GM20431 (cell line): ENCODE results near the gene SPAG17.

Experiments used
- in situ Hi-C: fragments of 300-500 bp; cut with MseI, MboI; formaldehyde crosslinking; loops from one replicate; pipeline ENCODE4 v1.15.0; 2020; ENCODE audit warnings: low sequenced_read_pairs; ENCODE audit not compliant: unreplicated experiment

SPAG17 gene

GRCh38 chr1:118090130-118090529, 94.9 kb downstream of the SPAG17 start:
- in situ Hi-C loops = no loop called here

DNA sequence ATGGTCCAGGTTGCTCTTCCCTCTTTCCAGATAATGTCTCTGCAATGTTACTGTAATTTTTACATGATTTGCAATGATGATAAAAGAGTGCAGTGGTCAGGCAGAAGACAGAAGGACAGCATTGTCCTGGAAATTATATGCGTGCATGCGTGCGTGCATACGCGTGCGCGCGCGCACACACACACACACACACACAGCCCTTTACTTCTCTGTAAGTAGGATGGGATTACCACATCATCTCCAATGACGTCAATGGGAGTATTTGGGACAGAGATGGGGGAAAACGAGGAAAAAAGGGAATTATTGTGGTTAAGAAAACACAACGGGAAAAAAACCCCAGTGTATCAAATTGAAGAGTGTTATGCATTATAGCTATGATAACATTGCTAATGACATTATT, 99.7 kb downstream of the SPAG17 start:
- in situ Hi-C loops = no loop called here

DNA sequence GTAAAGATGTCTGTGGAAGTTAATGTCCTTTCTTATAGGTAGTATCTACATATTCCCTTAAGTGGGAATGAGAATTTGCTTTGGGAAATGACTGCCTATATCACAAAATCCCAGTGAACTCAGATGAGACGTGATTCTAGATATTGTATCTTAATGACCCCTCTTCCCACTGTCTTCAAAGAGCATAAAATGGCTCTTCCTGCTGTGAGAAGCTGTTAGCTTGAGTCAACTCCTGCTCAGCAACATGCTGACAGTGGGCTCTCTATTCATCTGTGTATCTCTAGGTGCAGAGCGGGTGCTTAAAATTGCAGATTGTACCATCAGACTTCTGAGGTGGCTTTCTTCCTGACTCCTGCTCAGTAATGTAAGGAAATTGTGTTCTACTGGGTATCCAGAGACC, 100.6 kb downstream of the SPAG17 start:
- in situ Hi-C loops = no loop called here

- in situ Hi-C loops = no loop called here
Measured at GRCh38 chr1:118082984-118083383, 102.0 kb downstream of the SPAG17 start.

DNA sequence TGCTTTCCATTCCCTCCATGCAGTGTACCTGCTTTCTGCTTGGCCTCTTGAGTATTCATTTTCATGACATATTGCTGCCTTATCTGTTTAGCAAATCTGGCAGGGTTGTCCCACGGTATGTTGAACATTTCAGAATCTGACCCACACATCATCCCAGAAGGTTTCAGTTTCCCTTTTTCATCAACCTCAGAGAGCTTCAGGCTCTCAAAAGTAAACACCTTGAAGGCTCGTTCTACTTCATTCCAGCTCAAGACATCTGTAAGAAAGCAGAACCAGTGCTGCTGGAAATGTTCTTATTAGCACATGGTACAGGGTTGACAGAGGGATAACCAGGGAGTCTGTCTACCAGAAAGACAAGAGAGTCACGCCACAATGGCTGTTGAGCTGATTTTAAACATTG, 103.6 kb downstream of the SPAG17 start:
- in situ Hi-C loops = no loop called here

GRCh38 chr1:118077331-118078045, 107.5 kb downstream of the SPAG17 start:
- in situ Hi-C loops = no loop called here

DNA sequence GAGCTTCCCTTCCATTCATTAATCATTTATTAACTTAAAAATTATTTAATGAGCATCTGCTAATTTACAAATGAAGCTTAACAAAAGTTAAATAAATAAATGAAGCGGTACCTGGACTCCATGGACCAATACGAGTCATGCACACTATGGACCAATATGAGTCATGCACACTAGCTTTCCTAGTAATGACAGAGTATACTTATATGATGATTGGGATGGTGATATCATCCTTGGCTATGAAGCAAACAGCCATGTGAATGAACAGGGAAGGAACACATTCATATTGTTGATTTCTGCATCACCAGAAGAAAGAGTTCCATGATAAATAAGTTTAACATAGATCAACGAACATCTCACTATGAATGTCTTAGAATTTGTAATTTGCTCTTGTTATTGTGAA, 109.9 kb downstream of the SPAG17 start:
- in situ Hi-C loops = no loop called here

GRCh38 chr1:118073648-118074435, 111.2 kb downstream of the SPAG17 start:
- in situ Hi-C loops = no loop called here

DNA sequence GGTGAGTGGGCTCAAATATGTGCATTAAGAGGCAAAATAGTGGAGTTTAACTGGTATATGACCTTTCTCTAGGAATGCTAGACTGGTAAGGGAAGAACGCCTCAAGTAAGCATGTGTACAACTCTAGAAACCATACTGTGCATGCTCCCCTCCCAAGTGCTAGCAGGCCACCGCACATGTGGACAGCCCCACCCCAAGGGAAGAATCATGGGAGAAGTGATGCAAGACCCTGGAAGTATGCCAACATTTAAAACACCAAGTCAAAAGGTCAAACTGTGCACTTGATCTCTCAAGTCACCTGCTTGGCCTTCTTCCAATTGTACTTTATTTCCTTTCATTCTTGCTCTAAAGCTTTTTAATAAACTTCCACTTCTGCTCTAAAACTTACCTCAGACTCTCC, 135.0 kb downstream of the SPAG17 start:
- in situ Hi-C loops = no loop called here

- in situ Hi-C loops = no loop called here
Measured at GRCh38 chr1:118047650-118048224, 137.3 kb downstream of the SPAG17 start.

DNA sequence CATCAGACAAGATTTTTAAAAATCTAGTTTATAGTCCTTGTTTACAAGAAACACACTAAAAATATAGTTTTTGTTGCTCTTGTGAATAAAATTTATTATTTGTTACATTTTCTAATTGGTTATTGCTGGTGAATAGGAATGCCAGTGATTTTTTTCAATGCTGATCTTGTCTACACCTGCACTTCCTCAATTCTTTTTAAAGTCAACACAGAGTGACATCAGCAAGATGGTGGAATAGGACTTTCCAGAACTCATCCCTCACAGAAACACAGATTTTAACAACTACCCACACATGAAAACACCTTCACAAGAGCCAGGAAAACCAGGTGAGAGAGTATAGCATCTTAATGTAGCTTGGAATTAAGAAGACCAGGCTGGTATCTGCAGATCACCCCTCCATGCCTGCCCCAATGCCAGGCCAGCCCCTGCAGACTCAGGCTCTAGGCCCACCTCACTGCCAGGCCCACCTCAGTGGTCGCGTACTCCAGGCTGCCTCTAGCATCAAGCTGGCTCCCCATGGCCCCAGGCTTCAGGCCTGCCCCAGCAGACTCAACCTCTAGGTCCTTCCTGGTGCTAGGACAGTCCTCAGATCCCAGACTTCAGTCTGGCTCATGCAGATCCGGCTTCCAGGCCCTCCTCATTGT, 137.9 kb downstream of the SPAG17 start:
- in situ Hi-C loops = no loop called here

DNA sequence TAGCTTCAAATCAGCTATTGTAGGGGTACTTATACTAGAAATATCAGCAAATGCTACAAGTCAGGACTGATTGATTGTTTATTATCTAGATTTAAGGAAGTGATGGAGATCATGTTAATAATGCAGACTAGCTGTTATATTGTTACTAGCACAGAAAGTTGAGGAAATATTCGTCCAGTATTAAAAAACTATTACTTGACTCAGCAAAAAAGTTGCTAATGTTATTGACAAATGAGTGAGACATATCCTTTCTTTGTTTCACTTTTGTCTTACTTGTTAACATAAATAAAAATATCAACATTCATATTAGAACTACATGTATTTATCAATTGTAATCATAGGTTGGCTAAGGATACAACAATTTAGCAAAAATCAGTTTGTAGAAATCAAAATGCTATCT, 141.4 kb downstream of the SPAG17 start:
- in situ Hi-C loops = no loop called here

- in situ Hi-C loops = no loop called here
Measured at GRCh38 chr1:118042501-118042900, 142.5 kb downstream of the SPAG17 start.

DNA sequence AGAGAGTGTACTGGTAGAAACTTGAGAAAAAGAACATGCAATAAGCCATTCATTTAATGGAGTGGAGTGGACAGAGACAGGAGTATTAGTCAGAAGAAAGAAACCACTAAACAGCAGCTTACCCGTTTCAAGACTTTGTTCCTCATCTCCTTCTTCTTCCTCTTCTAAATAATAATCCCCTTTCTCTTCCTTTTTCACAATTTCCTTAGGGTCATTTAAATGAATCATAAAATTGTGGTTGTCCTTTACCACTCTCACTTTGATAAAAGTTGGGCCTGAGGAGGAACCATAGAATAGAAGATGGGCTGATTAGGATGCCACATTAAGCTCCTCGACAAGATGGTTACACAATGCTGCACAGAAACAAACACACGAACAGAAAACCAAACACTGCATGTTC, 145.9 kb downstream of the SPAG17 start:
- in situ Hi-C loops = no loop called here

DNA sequence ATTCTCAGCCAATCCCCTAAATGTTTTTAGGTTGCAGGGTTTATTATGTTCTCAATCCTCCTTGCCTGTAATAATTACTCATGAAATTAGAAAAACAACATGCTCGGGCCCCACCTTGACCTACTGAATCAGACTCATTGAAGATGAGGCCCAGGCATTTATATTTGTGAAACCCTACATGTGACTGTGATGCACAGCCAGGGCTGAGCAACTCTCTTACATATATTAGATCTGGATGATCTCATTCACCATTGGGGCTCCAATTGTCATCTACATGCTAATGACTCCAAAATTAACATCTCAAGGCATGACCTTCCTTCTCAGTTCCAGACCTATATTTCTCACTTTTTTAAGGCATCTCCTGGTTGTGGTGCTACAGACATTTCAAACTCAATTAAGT, 152.1 kb downstream of the SPAG17 start:
- in situ Hi-C loops = no loop called here

- in situ Hi-C loops = no loop called here
Measured at GRCh38 chr1:118028267-118028666, 156.8 kb downstream of the SPAG17 start.

GRCh38 chr1:118023199-118023598, 161.8 kb downstream of the SPAG17 start:
- in situ Hi-C loops = no loop called here

DNA sequence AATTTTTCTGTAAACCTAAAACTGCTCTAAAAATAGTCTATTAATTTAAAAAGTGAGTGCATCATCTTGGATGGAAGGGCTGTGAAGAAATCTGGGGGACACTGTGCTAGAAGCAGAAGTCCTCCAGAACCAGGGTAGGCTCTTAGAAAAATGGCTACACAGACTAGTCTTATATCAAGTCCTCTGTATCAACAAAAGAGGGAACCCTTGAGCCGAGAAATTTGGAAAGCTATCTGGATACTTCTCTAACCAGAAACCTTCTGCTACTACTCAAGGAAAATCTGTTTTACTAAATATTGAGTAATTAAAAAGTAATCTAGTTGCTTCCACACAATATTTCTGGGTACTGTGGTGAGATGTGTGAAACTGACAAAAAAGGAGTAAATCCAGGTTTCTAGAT, 163.4 kb downstream of the SPAG17 start:
- in situ Hi-C loops = no loop called here

DNA sequence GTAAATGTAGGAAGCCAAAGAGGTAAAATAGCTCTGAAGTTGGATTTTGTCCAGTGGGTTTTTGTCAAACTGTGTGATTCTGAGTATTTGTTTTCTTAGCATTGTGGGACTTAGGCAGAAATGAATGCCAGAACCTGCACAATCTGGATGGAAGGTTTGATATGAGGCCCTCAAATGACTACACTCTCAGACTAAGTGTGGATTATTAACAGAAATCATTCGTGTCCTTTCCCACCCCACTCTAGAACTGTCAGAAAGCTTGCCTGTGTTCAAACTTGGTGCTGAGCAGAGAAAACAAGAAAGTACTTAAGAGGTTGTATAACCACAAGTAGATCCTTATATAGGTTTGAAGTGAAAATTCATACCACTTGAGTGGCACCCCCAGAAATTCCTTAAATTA, 167.0 kb downstream of the SPAG17 start:
- in situ Hi-C loops = no loop called here

GRCh38 chr1:118013938-118014337, 171.1 kb downstream of the SPAG17 start:
- in situ Hi-C loops = no loop called here

DNA sequence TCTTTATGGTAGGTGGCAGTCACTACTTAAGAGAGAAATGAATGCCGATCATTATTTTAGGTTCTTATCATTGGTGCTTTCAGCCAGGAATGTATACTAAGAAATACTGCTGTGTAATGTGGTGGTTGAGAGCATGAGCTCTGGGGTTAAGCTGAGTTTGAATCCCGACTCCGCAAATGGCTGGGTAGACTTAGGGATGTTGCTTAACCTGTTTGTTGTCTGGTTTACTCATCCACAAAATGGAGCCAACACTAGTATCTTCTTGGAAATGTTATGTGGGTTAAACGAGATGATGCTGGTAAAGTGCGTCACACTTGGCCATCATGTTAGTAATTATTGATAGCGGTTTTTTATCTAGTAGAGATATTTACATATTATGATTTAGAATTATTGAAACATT, 171.7 kb downstream of the SPAG17 start:
- in situ Hi-C loops = no loop called here
